GM12878 (cell line): ENCODE results near the gene SYT8. TPM values are rescaled to one million over a fixed set of nuclear protein-coding genes. Genes with fewer than 3 reads are reported as not detected.

Experiments used
- FOS ChIP-seq: IDR thresholded peaks from 3 replicates; pipeline ENCODE4 v1.6.1; 2011; ENCODE audit warnings: borderline replicate concordance; ENCODE audit not compliant: insufficient read length; ENCODE audit errors: extremely low read depth
- NFIC ChIP-seq: IDR thresholded peaks from 2 replicates; pipeline ENCODE4 v1.6.1; 2012; ENCODE audit warnings: low read depth, mild to moderate bottlenecking, inconsistent platforms, low read length, moderate library complexity
- NR2F1 ChIP-seq: fragments of 450-650 bp; conservative IDR thresholded peaks from 2 replicates; pipeline ENCODE4 v1.6.1; 2017; ENCODE audit warnings: mild to moderate bottlenecking
- POLR2AphosphoS5 ChIP-seq: IDR thresholded peaks from 2 replicates; pipeline ENCODE4 v1.6.1; 2011; ENCODE audit warnings: mild to moderate bottlenecking, low read length, inconsistent platforms
- WRNIP1 ChIP-seq: IDR thresholded peaks from 2 replicates; pipeline ENCODE4 v1.6.1; 2011; ENCODE audit warnings: low read depth, low read length, improper control_type of control experiment, borderline replicate concordance
- polyA plus RNA-seq, 11 experiments: library from polyadenylated mRNA; depleted of rRNA in 4 of 11; unstranded in 6 of 11; stranded (reverse) in 5 of 11; fragments of >200 nt; fragmentation: Nextera tagmentation in 4 of 11; fragmentation: Illumina TruSeq in 1 of 11; extraction: Ambion mirVana in 4 of 11; extraction: Trizol in 1 of 11; gene quantifications; 1 replicate in 1 of 11; 2 replicates in 10 of 11; pipeline versions ENCODE4 v1.2.1 to v1.2.3, GENCODE V29; 2011 to 2016; ENCODE audit warnings: inconsistent platforms in 2 of 11, missing spikeins in 2 of 11, low read depth in 1 of 11
- total RNA-seq, 4 experiments: library from RNA; depleted of rRNA in 3 of 4; stranded (reverse); fragments of >200 nt in 3 of 4; fragmentation: Illumina TruSeq in 1 of 4; extraction: Trizol in 1 of 4; gene quantifications; 2 replicates each; pipeline versions ENCODE4 v1.2.1 to v1.2.3, GENCODE V29; 2013 to 2021
- TF ChIP-seq, protein P1 (sequence below): fragments of 150-350 bp; IDR thresholded peaks from 2 replicates; pipeline ENCODE4 v1.6.1; 2016; ENCODE audit warnings: low read depth, low read length
- TF ChIP-seq, protein P2 (sequence below), 3 experiments: IDR thresholded peaks in 2 of 3; conservative IDR thresholded peaks in 1 of 3; 2 replicates each; pipeline ENCODE4 v1.5.1; 2011; ENCODE audit warnings: low read depth in 3 of 3, low read length in 3 of 3, mild to moderate bottlenecking in 3 of 3, control low read depth in 2 of 3, moderate library complexity in 2 of 3, inconsistent platforms in 1 of 3, mixed read lengths in 1 of 3; ENCODE audit not compliant: control insufficient read depth in 2 of 3, insufficient read depth in 1 of 3; ENCODE audit errors: extremely low read depth in 1 of 3
- TF ChIP-seq, protein P3 (sequence below): fragments of 450-650 bp; IDR thresholded peaks from 2 replicates; pipeline ENCODE4 v1.6.1; 2016; ENCODE audit warnings: mild to moderate bottlenecking

Gene SYT8
- total and polyA plus RNA-seq, 10 of the 15 experiments (the other 5 are each of a cell fraction or from before 2014, with no cell fraction given) = 0.44 TPM; not detected in 9

DNA sequence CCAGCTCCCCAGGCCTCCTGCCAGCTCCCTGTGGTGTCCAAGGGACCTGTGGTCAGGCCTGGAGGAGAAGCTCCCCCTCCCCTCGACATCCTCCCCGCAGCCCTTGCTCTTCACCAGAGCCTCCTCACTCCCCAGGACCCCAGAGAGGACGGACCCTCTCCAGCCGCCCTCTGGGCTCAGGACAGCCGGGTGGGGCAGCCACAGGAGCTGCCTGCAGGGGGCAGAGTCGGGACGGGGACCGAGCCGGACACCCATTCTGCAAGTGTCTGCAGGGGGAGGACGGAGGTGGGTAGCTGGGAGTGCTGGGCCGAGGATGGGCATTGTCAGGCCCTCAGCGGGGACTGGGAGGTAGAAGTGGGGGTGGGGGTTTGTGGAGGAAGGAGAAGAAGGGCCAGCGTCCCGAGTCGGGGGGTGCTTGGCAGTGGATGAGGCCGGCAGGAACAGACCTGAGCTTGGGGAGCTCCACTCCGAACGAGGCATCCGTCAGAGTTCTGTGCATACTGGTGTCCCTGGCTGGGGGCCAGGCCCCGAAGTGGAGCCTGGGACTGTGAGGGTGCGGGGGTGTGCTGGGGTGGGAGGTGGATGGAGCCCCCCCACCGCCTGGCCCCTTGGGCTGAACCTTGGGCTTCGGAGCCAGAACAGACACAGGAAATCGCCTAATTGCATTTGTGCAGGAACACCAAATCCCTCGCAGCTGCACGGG lies 41.7 kb downstream of the SYT8 start (continued):
- TF ChIP-seq, protein P1, sequence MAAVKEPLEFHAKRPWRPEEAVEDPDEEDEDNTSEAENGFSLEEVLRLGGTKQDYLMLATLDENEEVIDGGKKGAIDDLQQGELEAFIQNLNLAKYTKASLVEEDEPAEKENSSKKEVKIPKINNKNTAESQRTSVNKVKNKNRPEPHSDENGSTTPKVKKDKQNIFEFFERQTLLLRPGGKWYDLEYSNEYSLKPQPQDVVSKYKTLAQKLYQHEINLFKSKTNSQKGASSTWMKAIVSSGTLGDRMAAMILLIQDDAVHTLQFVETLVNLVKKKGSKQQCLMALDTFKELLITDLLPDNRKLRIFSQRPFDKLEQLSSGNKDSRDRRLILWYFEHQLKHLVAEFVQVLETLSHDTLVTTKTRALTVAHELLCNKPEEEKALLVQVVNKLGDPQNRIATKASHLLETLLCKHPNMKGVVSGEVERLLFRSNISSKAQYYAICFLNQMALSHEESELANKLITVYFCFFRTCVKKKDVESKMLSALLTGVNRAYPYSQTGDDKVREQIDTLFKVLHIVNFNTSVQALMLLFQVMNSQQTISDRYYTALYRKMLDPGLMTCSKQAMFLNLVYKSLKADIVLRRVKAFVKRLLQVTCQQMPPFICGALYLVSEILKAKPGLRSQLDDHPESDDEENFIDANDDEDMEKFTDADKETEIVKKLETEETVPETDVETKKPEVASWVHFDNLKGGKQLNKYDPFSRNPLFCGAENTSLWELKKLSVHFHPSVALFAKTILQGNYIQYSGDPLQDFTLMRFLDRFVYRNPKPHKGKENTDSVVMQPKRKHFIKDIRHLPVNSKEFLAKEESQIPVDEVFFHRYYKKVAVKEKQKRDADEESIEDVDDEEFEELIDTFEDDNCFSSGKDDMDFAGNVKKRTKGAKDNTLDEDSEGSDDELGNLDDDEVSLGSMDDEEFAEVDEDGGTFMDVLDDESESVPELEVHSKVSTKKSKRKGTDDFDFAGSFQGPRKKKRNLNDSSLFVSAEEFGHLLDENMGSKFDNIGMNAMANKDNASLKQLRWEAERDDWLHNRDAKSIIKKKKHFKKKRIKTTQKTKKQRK = no peak
- TF ChIP-seq, protein P2, sequence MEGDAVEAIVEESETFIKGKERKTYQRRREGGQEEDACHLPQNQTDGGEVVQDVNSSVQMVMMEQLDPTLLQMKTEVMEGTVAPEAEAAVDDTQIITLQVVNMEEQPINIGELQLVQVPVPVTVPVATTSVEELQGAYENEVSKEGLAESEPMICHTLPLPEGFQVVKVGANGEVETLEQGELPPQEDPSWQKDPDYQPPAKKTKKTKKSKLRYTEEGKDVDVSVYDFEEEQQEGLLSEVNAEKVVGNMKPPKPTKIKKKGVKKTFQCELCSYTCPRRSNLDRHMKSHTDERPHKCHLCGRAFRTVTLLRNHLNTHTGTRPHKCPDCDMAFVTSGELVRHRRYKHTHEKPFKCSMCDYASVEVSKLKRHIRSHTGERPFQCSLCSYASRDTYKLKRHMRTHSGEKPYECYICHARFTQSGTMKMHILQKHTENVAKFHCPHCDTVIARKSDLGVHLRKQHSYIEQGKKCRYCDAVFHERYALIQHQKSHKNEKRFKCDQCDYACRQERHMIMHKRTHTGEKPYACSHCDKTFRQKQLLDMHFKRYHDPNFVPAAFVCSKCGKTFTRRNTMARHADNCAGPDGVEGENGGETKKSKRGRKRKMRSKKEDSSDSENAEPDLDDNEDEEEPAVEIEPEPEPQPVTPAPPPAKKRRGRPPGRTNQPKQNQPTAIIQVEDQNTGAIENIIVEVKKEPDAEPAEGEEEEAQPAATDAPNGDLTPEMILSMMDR (IDR thresholded peaks at IDR 0.05 in 2 of 3, conservative IDR thresholded peaks at IDR 0.05 in 1 of 3; ENCODE audit: control insufficient read depth in 2 of 3, extremely low read depth in 1 of 3, insufficient read depth in 1 of 3, low read depth in 3 of 3, low read length in 3 of 3) = peak; percentile 27 to 58 (median 47)
- no peak for TF ChIP-seq NR2F1
- no peak for TF ChIP-seq WRNIP1
- TF ChIP-seq, protein P3, sequence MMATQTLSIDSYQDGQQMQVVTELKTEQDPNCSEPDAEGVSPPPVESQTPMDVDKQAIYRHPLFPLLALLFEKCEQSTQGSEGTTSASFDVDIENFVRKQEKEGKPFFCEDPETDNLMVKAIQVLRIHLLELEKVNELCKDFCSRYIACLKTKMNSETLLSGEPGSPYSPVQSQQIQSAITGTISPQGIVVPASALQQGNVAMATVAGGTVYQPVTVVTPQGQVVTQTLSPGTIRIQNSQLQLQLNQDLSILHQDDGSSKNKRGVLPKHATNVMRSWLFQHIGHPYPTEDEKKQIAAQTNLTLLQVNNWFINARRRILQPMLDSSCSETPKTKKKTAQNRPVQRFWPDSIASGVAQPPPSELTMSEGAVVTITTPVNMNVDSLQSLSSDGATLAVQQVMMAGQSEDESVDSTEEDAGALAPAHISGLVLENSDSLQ = no peak
- no peak for TF ChIP-seq NFIC
- no peak for TF ChIP-seq POLR2AphosphoS5
- TF ChIP-seq FOS = no peak
